GM12878 (cell line): ENCODE results near the gene ASB9. TPM values are rescaled to one million over a fixed set of nuclear protein-coding genes. Genes with fewer than 3 reads are reported as not detected.
A peak's percentile ranks its signal among the peaks of the same experiment; 100 is the strongest.

Source experiments
- ATAC-seq: fragments of 200-7000 bp; cut with Tn5 transposase; 3 replicates; pipeline ENCODE4 v1.9.1; 2020; ENCODE audit warnings: mild to moderate bottlenecking, moderate library complexity
- BruUV-seq: library from RNA; stranded (reverse); fragments of 400-500 nt; replicated peaks from 2 replicates; lab custom pipeline; 2021; lab: Mats Ljungman, UMichigan
- CTCF ChIA-PET: fragments of 300-600 bp; sonication (Branson Sonifier 250); formaldehyde crosslinking; extraction: SDS; loops from one replicate; lab custom pipeline; 2021; ENCODE audit warnings: inconsistent platforms; lab: Yijun Ruan, JAX
- POLR2A ChIA-PET: fragments of 350-600 bp; formaldehyde crosslinking; extraction: SDS; loops from one replicate; lab custom pipeline; 2021; ENCODE audit warnings: inconsistent platforms; lab: Charles Lee
- RAD21 ChIA-PET: fragments of 300-600 bp; sonication (Branson Sonifier 250); formaldehyde crosslinking; loops from one replicate; lab custom pipeline; 2023; ENCODE audit warnings: antibody characterized with exemption; ENCODE audit not compliant: unreplicated experiment; lab: Charles Lee
- SMC1A ChIA-PET: fragments of 300-600 bp; sonication (Branson Sonifier 250); formaldehyde crosslinking; loops from one replicate; lab custom pipeline; 2023; ENCODE audit not compliant: unreplicated experiment, uncharacterized antibody; lab: Charles Lee
- DNase-seq: peaks from one replicate; pipeline ENCODE4 v3.0.0-alpha.2; 2011; ENCODE audit warnings: low read depth, low spot score
- FAIRE-seq: peaks from 3 replicates; lab custom pipeline; 2011; peaks lifted over from hg19 to GRCh38; lab: Jason Lieb, UNC
- H2AFZ ChIP-seq: 2 replicates; pipeline ENCODE4 v1.6.0; 2011; ENCODE audit warnings: low read depth, low read length, control low read depth; ENCODE audit not compliant: control insufficient read depth
- H3K27ac ChIP-seq: 2 replicates; pipeline ENCODE4 v1.5.1; 2011; ENCODE audit warnings: control low read depth; ENCODE audit not compliant: control insufficient read depth, insufficient read depth
- H3K27me3 ChIP-seq, 2 experiments: replicated peaks in 1 of 2; 2 replicates each; pipeline versions ENCODE4 v1.6.0 to v1.6.1; 2011; ENCODE audit warnings: low read length in 1 of 2; ENCODE audit not compliant: control insufficient read depth in 2 of 2, insufficient read depth in 2 of 2
- H3K36me3 ChIP-seq, 2 experiments: 2 replicates each; pipeline ENCODE4 v1.5.1; 2011; ENCODE audit warnings: low read length in 1 of 2; ENCODE audit not compliant: control insufficient read depth in 2 of 2, insufficient read depth in 2 of 2
- H3K4me1 ChIP-seq: 2 replicates; pipeline ENCODE4 v1.6.1; 2011; ENCODE audit warnings: mild to moderate bottlenecking, low read length, moderate library complexity, mixed read lengths; ENCODE audit not compliant: control insufficient read depth, insufficient read depth
- H3K4me2 ChIP-seq: 2 replicates; pipeline ENCODE4 v1.6.0; 2011; ENCODE audit warnings: control low read depth; ENCODE audit not compliant: control insufficient read depth, insufficient read depth
- H3K4me3 ChIP-seq: fragments of 200-600 bp; sonication (generic); 2 replicates; pipeline ENCODE4 v1.5.1; 2016
- H3K79me2 ChIP-seq: 2 replicates; pipeline ENCODE4 v1.6.0; 2011; ENCODE audit warnings: low read length; ENCODE audit not compliant: control insufficient read depth, insufficient read depth
- H3K9ac ChIP-seq: 2 replicates; pipeline ENCODE4 v1.8.0; 2011; ENCODE audit warnings: low read length, control low read depth, mixed read lengths; ENCODE audit not compliant: control insufficient read depth, insufficient read depth
- H3K9me3 ChIP-seq: replicated peaks from 3 replicates; pipeline ENCODE4 v1.5.1; 2011; ENCODE audit warnings: mild to moderate bottlenecking, low read length; ENCODE audit not compliant: control insufficient read depth, insufficient read depth
- H4K20me1 ChIP-seq: 2 replicates; pipeline ENCODE4 v1.6.0; 2011; ENCODE audit not compliant: control insufficient read depth, insufficient read depth
- BMI1 ChIP-seq: fragments of 450-650 bp; IDR thresholded peaks from 2 replicates; pipeline ENCODE4 v1.6.1; 2016; ENCODE audit warnings: mild to moderate bottlenecking, moderate library complexity, borderline replicate concordance
- ETV6 ChIP-seq, 2 experiments: fragments of 450-650 bp in 1 of 2; IDR thresholded peaks in 1 of 2; conservative IDR thresholded peaks in 1 of 2; 2 replicates each; pipeline ENCODE4 v1.6.1; 2014; ENCODE audit warnings: antibody characterized with exemption in 1 of 2, borderline replicate concordance in 1 of 2, low read depth in 1 of 2, mild to moderate bottlenecking in 1 of 2, moderate library complexity in 1 of 2
- HDAC2 ChIP-seq: fragments of 200-600 bp; sonication (generic); IDR thresholded peaks from 2 replicates; pipeline ENCODE4 v1.6.1; 2017
- HDAC6 ChIP-seq: fragments of 200-600 bp; sonication (generic); IDR thresholded peaks from one replicate; pipeline ENCODE4 v1.8.0; 2017; ENCODE audit warnings: antibody characterized with exemption; ENCODE audit not compliant: unreplicated experiment
- MXI1 ChIP-seq: fragments of 150-350 bp; IDR thresholded peaks from 2 replicates; pipeline ENCODE4 v1.6.1; 2011; ENCODE audit warnings: low read depth, mild to moderate bottlenecking, inconsistent platforms, low read length, improper control_type of control experiment
- MYC ChIP-seq: IDR thresholded peaks from 2 replicates; pipeline ENCODE4 v1.6.1; 2011; ENCODE audit warnings: mild to moderate bottlenecking, low read length, moderate library complexity, inconsistent platforms; ENCODE audit not compliant: insufficient read depth, insufficient replicate concordance, insufficient read length, severe bottlenecking
- NR2F1 ChIP-seq: fragments of 450-650 bp; conservative IDR thresholded peaks from 2 replicates; pipeline ENCODE4 v1.6.1; 2017; ENCODE audit warnings: mild to moderate bottlenecking
- POLR2A ChIP-seq: IDR thresholded peaks from 2 replicates; pipeline ENCODE4 v1.6.1; 2011; ENCODE audit warnings: low read depth, mild to moderate bottlenecking, low read length
- RAD51 ChIP-seq: fragments of 450-650 bp; IDR thresholded peaks from 2 replicates; pipeline ENCODE4 v1.6.1; 2016; ENCODE audit warnings: moderate library complexity, mild to moderate bottlenecking, inconsistent platforms
- STAT1 ChIP-seq: fragments of 450-650 bp; conservative IDR thresholded peaks from 2 replicates; pipeline ENCODE4 v1.6.1; 2014; ENCODE audit warnings: antibody characterized with exemption, mild to moderate bottlenecking
- TBL1XR1 ChIP-seq: IDR thresholded peaks from 2 replicates; pipeline ENCODE4 v1.6.1; 2012; ENCODE audit warnings: low read depth, low read length, improper control_type of control experiment
- YBX1 ChIP-seq: fragments of 450-650 bp; IDR thresholded peaks from 2 replicates; pipeline ENCODE4 v1.6.1; 2016; ENCODE audit warnings: antibody characterized with exemption
- ZSCAN29 ChIP-seq: fragments of 450-650 bp; IDR thresholded peaks from 2 replicates; pipeline ENCODE4 v1.6.1; 2017; ENCODE audit warnings: mild to moderate bottlenecking, moderate library complexity
- WGBS: methylation state at CpG from one replicate; pipeline ENCODE4 v1.1.6; 2016; ENCODE audit warnings: low lambda C conversion rate; ENCODE audit not compliant: insufficient replicate concordance, insufficient coverage; ENCODE audit errors: missing lambda C conversion rate; 5-methylcytosine and 5-hydroxymethylcytosine counted together
- in situ Hi-C: fragments of 300-500 bp; cut with MboI; formaldehyde crosslinking; loops from 9 replicates; pipeline ENCODE4 v1.14.3; 2018; ENCODE audit warnings: mixed read lengths
- intact Hi-C: fragments of 100-400 bp; cut with micrococcal nuclease; formaldehyde crosslinking; loops from one replicate; pipeline ENCODE4 v1.14.2; 2022; ENCODE audit not compliant: unreplicated experiment
- polyA plus RNA-seq, 11 experiments: library from polyadenylated mRNA; depleted of rRNA in 4 of 11; unstranded in 6 of 11; stranded (reverse) in 5 of 11; fragments of >200 nt; fragmentation: Nextera tagmentation in 4 of 11; fragmentation: Illumina TruSeq in 1 of 11; extraction: Ambion mirVana in 4 of 11; extraction: Trizol in 1 of 11; gene quantifications; 1 replicate in 1 of 11; 2 replicates in 10 of 11; pipeline versions ENCODE4 v1.2.1 to v1.2.3, GENCODE V29; 2011 to 2016; ENCODE audit warnings: inconsistent platforms in 2 of 11, missing spikeins in 2 of 11, low read depth in 1 of 11
- total RNA-seq, 4 experiments: library from RNA; depleted of rRNA in 3 of 4; stranded (reverse); fragments of >200 nt in 3 of 4; fragmentation: Illumina TruSeq in 1 of 4; extraction: Trizol in 1 of 4; gene quantifications; 2 replicates each; pipeline versions ENCODE4 v1.2.1 to v1.2.3, GENCODE V29; 2013 to 2021
- TF ChIP-seq, protein P1 (sequence below): IDR thresholded peaks from 2 replicates; pipeline ENCODE4 v1.6.1; 2012; ENCODE audit warnings: low read depth, low read length, improper control_type of control experiment
- TF ChIP-seq, protein P2 (sequence below): IDR thresholded peaks from 2 replicates; pipeline ENCODE4 v1.6.1; 2011; ENCODE audit warnings: borderline replicate concordance, low read depth, mild to moderate bottlenecking, moderate library complexity, low read length; ENCODE audit not compliant: insufficient read depth, poor library complexity, severe bottlenecking
- TF ChIP-seq, protein P3 (sequence below): IDR thresholded peaks from 2 replicates; pipeline ENCODE4 v1.6.1; 2011; ENCODE audit warnings: low read depth, mild to moderate bottlenecking, low read length, moderate library complexity, borderline replicate concordance; ENCODE audit errors: extremely low read depth
- TF ChIP-seq, protein P4 (sequence below): fragments of 450-650 bp; IDR thresholded peaks from 2 replicates; pipeline ENCODE4 v1.6.1; 2016; ENCODE audit warnings: mild to moderate bottlenecking, moderate library complexity, borderline replicate concordance

Gene ASB9
- total and polyA plus RNA-seq, 10 of the 15 experiments (the other 5 are each of a cell fraction or from before 2014, with no cell fraction given), result 0.31 to 3.5 (median 0.74) TPM

DNA sequence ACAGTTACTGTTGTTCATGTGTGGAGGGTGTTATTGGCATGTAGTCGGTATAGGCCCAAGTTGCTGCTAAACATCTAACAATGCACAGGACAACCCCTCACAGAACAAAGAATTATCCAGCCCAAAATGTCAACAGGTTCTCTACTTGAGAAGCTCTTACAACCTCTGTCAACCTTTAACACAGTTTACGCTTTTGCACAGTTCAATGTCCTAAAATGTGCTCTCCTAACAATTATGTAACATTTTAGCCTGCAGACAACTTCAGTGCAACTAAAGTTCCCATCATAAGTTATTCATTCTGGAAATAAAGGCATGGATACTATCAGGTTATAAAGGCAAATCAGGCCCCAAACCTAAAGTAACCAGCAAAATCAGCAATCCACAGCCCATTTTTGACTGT is 66.2 kb downstream of the ASB9 start:
- BruUV-seq, result no TSS peak
- Histone ChIP-seq H3K79me2 (no peaks in the 10 kb centered on the region), H2AFZ (no peak overlapping the region), H4K20me1 (no peaks in the 10 kb centered on the region), H3K36me3 (no peaks in the 10 kb centered on the region), H3K27me3 (no peaks in the 10 kb centered on the region), H3K27ac (peak overlapping the region; percentile 29), H3K9ac (no peak overlapping the region), H3K4me1 (0 out of 2 replicates have a peak, but pooled peaks cover 5% of the 10 kb centered on the region), H3K9me3 (no peaks in the 10 kb centered on the region), H3K4me3 (no peak overlapping the region), H3K4me2 (no peak overlapping the region)
- FAIRE-seq, result no peak
- DNase-seq, result no peak
- POLR2A ChIA-PET, result interaction anchor here (0.7 kb wide), 1 partner anchor 30 kb away, joined by 4 read pairs; no protein-coding TSS in a partner anchor
- intact Hi-C loops (loop anchor here (2.0 kb wide), 2 partner anchors 45 to 53 kb away; no protein-coding TSS in a partner anchor), in situ Hi-C loops (no loop called here)
- RAD21 ChIA-PET, result interaction anchor here (0.9 to 4.7 kb wide), 8 partner anchors 9 to 61 kb away, joined by 3 to 22 read pairs (median 12); no protein-coding TSS in a partner anchor
- SMC1A ChIA-PET, result interaction anchor here (1.2 to 5.5 kb wide), 8 partner anchors 10 to 530 kb away, joined by 4 to 33 read pairs (median 8); no protein-coding TSS in a partner anchor
- ATAC-seq, result peak; percentile 26
- CTCF ChIA-PET, result interaction anchor here (0.7 to 4.1 kb wide), 5 partner anchors 30 to 1446 kb away, joined by 3 to 22 read pairs (median 8); no protein-coding TSS in a partner anchor
- WGBS, result 25% methylated on average over 2 of the region's 2 CpGs
- TF ChIP-seq BMI1, result no peak
- TF ChIP-seq HDAC6, result no peak
- no peak for TF ChIP-seq ZSCAN29
- no peak for TF ChIP-seq MXI1
- TF ChIP-seq, protein P1, sequence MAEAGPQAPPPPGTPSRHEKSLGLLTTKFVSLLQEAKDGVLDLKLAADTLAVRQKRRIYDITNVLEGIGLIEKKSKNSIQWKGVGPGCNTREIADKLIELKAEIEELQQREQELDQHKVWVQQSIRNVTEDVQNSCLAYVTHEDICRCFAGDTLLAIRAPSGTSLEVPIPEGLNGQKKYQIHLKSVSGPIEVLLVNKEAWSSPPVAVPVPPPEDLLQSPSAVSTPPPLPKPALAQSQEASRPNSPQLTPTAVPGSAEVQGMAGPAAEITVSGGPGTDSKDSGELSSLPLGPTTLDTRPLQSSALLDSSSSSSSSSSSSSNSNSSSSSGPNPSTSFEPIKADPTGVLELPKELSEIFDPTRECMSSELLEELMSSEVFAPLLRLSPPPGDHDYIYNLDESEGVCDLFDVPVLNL, result no peak
- TF ChIP-seq YBX1, result no peak
- TF ChIP-seq MYC, result no peak
- TF ChIP-seq STAT1, result no peak
- TF ChIP-seq TBL1XR1, result no peak
- no peak for TF ChIP-seq HDAC2
- TF ChIP-seq, protein P2, sequence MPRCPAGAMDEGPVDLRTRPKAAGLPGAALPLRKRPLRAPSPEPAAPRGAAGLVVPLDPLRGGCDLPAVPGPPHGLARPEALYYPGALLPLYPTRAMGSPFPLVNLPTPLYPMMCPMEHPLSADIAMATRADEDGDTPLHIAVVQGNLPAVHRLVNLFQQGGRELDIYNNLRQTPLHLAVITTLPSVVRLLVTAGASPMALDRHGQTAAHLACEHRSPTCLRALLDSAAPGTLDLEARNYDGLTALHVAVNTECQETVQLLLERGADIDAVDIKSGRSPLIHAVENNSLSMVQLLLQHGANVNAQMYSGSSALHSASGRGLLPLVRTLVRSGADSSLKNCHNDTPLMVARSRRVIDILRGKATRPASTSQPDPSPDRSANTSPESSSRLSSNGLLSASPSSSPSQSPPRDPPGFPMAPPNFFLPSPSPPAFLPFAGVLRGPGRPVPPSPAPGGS, result no peak
- no peak for TF ChIP-seq NR2F1
- TF ChIP-seq RAD51, result no peak
- TF ChIP-seq, protein P3, sequence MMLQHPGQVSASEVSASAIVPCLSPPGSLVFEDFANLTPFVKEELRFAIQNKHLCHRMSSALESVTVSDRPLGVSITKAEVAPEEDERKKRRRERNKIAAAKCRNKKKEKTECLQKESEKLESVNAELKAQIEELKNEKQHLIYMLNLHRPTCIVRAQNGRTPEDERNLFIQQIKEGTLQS, result no peak
- TF ChIP-seq, protein P4, sequence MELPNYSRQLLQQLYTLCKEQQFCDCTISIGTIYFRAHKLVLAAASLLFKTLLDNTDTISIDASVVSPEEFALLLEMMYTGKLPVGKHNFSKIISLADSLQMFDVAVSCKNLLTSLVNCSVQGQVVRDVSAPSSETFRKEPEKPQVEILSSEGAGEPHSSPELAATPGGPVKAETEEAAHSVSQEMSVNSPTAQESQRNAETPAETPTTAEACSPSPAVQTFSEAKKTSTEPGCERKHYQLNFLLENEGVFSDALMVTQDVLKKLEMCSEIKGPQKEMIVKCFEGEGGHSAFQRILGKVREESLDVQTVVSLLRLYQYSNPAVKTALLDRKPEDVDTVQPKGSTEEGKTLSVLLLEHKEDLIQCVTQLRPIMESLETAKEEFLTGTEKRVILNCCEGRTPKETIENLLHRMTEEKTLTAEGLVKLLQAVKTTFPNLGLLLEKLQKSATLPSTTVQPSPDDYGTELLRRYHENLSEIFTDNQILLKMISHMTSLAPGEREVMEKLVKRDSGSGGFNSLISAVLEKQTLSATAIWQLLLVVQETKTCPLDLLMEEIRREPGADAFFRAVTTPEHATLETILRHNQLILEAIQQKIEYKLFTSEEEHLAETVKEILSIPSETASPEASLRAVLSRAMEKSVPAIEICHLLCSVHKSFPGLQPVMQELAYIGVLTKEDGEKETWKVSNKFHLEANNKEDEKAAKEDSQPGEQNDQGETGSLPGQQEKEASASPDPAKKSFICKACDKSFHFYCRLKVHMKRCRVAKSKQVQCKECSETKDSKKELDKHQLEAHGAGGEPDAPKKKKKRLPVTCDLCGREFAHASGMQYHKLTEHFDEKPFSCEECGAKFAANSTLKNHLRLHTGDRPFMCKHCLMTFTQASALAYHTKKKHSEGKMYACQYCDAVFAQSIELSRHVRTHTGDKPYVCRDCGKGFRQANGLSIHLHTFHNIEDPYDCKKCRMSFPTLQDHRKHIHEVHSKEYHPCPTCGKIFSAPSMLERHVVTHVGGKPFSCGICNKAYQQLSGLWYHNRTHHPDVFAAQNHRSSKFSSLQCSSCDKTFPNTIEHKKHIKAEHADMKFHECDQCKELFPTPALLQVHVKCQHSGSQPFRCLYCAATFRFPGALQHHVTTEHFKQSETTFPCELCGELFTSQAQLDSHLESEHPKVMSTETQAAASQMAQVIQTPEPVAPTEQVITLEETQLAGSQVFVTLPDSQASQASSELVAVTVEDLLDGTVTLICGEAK, result no peak
- TF ChIP-seq POLR2A, result no peak
- no peak for TF ChIP-seq ETV6 (conservative IDR thresholded peaks at IDR 0.05 in 1 of 2, IDR thresholded peaks at IDR 0.05 in 1 of 2; ENCODE audit: borderline replicate concordance in 1 of 2, low read depth in 1 of 2)
